Stimulated activated naive CD4-positive, alpha-beta T cell treated with Interleukin-2 at 50 U/mL for 16 hours (primary cell): ENCODE data around the gene ELAPOR1.

Source experiments
- DNase-seq: peaks from one replicate; lab custom pipeline; 2025; lab: John Stamatoyannopoulos, UW

The ELAPOR1 gene

DNA sequence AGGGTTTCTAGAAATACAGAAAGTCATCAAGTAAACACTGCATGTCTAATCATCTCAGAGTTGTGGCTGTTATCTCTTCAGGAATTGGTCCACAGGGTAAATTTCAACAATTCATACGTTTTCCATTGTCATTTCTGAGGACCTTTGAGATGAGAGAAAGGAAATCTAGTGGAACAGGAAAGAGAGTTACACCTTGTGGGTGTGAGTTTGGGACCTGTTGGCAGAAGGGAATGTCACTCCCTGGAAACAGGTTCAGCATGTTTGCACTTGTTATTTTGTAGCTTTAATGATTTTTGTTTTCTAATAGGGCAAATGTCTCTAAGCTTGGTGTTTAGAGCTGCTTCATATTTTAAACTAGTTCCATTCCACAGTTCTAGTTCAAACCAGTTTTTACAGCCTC lies 17.8 kb upstream of the ELAPOR1 start:
- DNase-seq, result no peak

GRCh38 chr1:109099938-109100773 lies 13.8 kb upstream of the ELAPOR1 start:
- DNase-seq, result peak; percentile 97

DNA sequence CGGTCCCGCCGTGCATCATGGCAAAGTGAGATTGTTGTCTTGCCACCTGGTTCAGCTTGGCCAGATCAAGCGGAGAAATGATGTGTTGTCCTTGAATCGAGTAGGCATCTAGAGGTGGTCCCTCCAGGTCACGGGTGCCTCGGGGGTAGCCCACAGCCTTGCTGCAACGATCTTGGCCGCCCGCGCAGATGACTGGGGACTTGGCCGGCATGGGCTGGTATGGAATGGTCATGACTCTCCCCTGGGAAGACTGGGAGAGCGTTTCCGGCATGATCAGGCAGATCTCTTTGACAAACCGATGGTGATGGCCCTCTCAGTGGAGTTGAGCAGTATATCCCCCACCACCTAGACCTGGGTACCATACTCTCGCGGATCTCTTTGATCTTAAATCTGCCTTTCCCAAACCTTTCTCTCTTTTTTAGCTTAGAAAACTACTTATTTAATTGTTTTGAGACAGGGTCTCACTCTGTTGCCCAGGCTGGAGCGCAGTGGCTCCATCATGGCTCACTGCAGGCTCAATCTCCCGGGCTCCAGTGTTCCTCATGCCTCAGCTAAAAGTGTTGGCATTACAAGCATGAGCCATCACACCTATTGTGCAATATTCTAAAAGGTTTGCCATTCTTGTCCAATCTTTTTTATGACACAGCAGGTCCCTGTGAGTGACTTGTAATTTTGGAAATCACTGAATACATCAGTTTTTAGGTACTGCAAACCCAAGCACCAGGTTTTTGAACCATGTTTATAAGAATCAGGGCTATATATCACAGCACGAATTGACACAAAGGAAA lies 9.4 kb upstream of the ELAPOR1 start:
- DNase-seq, result no peak

GRCh38 chr1:109105881-109106280 lies 8.0 kb upstream of the ELAPOR1 start:
- no peak for DNase-seq

DNA sequence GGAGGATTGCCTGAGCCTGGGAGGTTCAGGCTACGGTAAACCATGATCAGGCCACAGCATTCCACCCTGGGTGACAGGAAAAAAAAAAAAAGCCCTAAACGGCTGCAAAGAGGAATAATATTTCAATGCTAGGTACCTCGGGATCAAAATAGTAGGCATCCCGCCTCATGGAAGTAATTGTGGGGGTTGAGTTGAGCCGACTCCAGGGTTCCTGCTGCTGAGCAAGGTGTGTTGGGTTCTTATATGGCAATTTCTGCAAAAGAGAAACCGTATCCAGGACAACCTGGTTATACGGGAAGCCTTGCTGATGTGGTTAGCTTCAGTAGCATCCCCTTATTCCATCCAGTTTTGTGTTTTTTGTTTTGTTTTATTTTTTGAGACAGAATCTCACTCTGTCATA lies 6.1 kb upstream of the ELAPOR1 start:
- no peak for DNase-seq

- DNase-seq, result no peak
These were observed 4.0 kb upstream of the ELAPOR1 start for GRCh38 chr1:109109906-109110305.

- DNase-seq, result no peak
These were observed 2.4 kb upstream of the ELAPOR1 start for GRCh38 chr1:109111386-109112055.

- DNase-seq, result no peak
These were observed 1.8 kb upstream of the ELAPOR1 start for GRCh38 chr1:109112056-109112651.

DNA sequence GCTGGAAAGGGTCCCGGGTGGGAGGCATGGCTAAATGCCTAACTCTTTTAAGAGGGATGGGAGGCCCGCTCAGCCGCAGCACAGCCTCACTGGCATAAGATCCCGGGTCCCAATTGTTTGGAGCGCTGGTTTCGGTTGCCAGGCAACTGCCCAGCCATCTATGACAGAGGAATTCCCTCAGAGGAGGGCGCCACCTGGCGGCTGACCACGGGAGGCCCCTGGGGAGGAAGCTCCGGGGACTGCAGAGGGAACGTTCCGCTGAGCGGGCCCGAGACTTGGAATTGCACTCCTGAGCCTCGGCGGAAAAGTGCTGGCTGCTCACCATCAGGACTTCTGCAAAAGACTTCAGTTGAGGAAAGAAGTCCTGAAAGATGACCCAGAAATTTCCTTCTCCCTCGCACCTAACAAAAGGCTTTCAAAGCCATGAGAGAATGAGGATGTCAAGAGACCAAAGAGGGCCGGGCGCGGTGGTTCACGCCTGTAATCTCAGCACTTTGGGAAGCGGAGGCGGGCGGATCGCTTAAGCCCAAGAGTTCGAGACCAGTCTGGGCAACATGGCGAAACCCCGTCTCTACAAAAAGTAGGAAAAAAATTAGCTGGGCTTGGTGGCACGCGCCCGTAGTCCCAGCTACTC lies 1.1 kb upstream of the ELAPOR1 start:
- peak; percentile 85 for DNase-seq

GRCh38 chr1:109114342-109114674 lies 393 bp downstream of the ELAPOR1 start:
- DNase-seq, result no peak

GRCh38 chr1:109115685-109116084 lies 1.8 kb downstream of the ELAPOR1 start:
- peak; percentile 7 for DNase-seq

GRCh38 chr1:109116286-109116685 lies 2.4 kb downstream of the ELAPOR1 start:
- DNase-seq, result no peak

DNA sequence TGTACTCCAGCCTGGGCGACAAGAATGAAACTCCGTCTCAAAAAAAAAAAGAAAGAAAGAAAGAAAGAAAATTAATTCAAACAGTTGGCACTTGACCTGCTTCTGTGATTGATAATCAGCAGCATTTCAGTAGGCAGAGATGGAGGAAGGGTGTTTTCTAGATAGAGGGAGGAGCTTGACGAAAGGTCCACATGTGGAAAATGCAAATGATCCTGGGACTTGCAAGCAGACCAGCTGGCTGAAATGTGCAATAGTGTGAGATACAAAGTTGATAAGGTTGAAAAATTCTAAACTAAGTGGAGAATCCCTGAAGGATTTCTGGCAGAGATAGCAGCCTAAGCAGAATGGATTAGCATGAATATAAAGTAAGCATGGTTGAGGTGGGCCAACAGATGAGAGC lies 4.2 kb downstream of the ELAPOR1 start:
- no peak for DNase-seq

GRCh38 chr1:109120356-109120755 lies 6.4 kb downstream of the ELAPOR1 start:
- no peak for DNase-seq

- no peak for DNase-seq
These were observed 17.1 kb downstream of the ELAPOR1 start for GRCh38 chr1:109131059-109131458.

DNA sequence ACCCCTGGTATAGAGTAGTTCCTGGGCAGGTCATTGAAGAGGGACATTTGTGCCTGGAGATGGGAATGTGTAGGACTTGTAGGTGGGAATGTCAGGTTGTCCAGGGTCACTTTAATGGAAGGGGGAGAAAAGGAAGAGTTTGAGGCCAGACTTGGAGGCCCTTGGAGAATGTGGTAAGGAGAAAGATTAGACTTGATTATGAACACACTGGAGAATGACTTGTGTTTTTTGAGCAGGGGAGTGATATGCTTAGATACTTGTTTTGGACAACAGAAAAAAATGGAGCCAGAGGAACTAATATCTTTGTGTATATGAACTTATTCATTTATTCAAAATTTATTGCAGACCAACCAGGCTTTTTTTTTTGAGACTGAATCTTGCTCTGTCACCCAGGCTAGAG lies 17.9 kb downstream of the ELAPOR1 start:
- no peak for DNase-seq

DNA sequence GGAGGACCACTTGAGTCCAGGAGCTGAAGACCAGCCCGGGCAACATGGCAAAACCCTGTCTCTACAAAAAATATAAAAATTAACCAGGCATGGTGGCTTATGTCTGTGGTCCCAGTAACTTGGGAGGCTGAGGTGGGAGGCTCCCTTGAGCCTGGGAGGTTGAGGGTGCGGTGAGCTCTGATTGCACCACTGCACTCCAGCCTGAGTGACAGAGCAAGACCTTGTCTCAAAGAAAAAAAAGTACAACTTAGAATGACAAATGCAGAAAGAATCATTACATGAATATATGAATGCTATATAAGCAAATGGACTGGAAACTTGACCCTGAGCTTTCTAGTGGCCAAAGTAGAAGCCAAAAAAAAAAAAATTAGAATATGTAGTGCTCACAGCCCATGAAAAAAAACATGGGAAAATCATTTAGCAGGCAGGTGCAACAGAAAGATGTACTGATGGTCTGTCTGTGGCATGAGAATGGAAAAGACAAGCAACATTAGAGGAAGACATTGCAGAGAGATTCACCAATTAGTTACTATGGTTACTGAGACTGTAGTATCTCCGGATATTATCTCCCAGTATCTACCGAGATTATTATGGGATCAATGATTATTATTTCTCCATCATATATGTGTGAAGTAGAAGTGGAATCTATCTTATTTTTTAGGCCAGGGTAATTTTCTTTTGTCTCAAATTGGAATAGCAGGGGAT lies 19.2 kb downstream of the ELAPOR1 start:
- DNase-seq, result no peak

DNA sequence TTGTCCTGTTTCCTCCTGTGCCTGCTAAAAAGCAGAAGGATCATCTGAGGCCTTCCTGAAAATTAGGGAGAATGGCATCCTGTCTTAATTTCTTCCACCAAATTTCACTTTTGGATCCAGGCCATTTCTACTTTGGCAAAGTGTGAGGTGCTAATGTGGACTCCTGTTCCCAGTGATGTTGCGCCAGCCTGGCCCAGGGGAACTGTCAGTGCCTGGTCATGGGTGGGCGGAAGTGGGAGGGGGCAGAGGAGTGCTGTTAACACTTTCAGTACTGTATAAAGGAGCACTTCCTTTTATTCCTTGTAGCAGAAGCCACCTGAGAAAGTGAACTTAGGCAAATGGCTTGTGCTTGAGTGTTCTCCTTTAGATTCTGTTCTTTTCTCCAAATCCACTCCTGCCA lies 19.9 kb downstream of the ELAPOR1 start:
- no peak for DNase-seq

- no peak for DNase-seq
These were observed 20.5 kb downstream of the ELAPOR1 start for GRCh38 chr1:109134423-109134822.

- no peak for DNase-seq
These were observed 22.0 kb downstream of the ELAPOR1 start for GRCh38 chr1:109135940-109136339.

GRCh38 chr1:109136766-109137165 lies 22.9 kb downstream of the ELAPOR1 start:
- DNase-seq, result no peak
